ENCODE measurements around the gene CLCNKB. TPM values are rescaled to one million over a fixed set of nuclear protein-coding genes. Genes with fewer than 3 reads are reported as not detected.

CLCNKB gene
- total and polyA plus RNA-seq, 2 of the 13 experiments (the other 11 are each of a cell fraction or from before 2014, with no cell fraction given): 0.04 TPM; not detected in 1

GRCh38 chr1:16020325-16020724 is 23.3 kb upstream of the CLCNKB start (continued):
- no peak for TF ChIP-seq KIAA2018 (CRISPR knock-in tag; IDR thresholded peaks at IDR 0.05; ENCODE audit: borderline replicate concordance)
- no peak for TF ChIP-seq DBP (CRISPR knock-in tag; IDR thresholded peaks at IDR 0.05; ENCODE audit: not compliant biosample characterization)
- TF ChIP-seq SP5 (CRISPR knock-in tag; IDR thresholded peaks at IDR 0.05; ENCODE audit: borderline replicate concordance, low read depth): no peak
- TF ChIP-seq RCOR2 (CRISPR knock-in tag; IDR thresholded peaks at IDR 0.05): no peak
- TF ChIP-seq ZNF501 (CRISPR knock-in tag; IDR thresholded peaks at IDR 0.05): no peak
- TF ChIP-seq ZNF800 (CRISPR knock-in tag; IDR thresholded peaks at IDR 0.05): no peak
- no peak for TF ChIP-seq ZNF691 (CRISPR knock-in tag; IDR thresholded peaks at IDR 0.05; ENCODE audit: borderline replicate concordance, low read depth)
- no peak for TF ChIP-seq STAT5B (CRISPR knock-in tag; IDR thresholded peaks at IDR 0.05)
- TF ChIP-seq TEAD3 (CRISPR knock-in tag; optimal IDR thresholded peaks at IDR 0.05; ENCODE audit: borderline replicate concordance): no peak
- TF ChIP-seq ARID5B (CRISPR knock-in tag; IDR thresholded peaks at IDR 0.05): no peak
- TF ChIP-seq THAP11 (CRISPR knock-in tag; IDR thresholded peaks at IDR 0.05): no peak
- TF ChIP-seq ZNF788 (CRISPR knock-in tag; IDR thresholded peaks at IDR 0.05; ENCODE audit: borderline replicate concordance): no peak
- TF ChIP-seq NFE2L1 (CRISPR knock-in tag; IDR thresholded peaks at IDR 0.05; ENCODE audit: borderline replicate concordance): no peak

Data from HepG2 (cell line).